Activated CD4-positive, alpha-beta T cell treated with anti-CD3 and anti-CD28 coated beads, Interleukin-2, amount 10 ng/mL, durations not matched to agents 7 days and 5 days (primary cell): Measurements from ENCODE around the gene GPR108. TPM values are rescaled to one million over a fixed set of nuclear protein-coding genes. Genes with fewer than 3 reads are reported as not detected.
"Not testable (repeated sequence)": the region's sequence is repeated elsewhere in the genome, so short reads cannot be mapped to it uniquely, and the experiment has no call there.

Experiments
- CTCF ChIA-PET: fragments of 350-600 bp; sonication (Branson Sonifier 250); formaldehyde crosslinking; loops from one replicate; lab custom pipeline; 2021; ENCODE audit warnings: antibody characterized with exemption; lab: Charles Lee
- POLR2A ChIA-PET: fragments of 350-600 bp; sonication (Branson Sonifier 250); formaldehyde crosslinking; loops from one replicate; lab custom pipeline; 2021; ENCODE audit warnings: antibody characterized with exemption; lab: Charles Lee
- DNase-seq: peaks from one replicate; pipeline ENCODE4 v3.0.0-alpha.2; 2020
- H3K27ac Mint-ChIP-seq: one replicate; pipeline ENCODE4 v1.8.0; 2021; ENCODE audit warnings: mild to moderate bottlenecking, moderate library complexity, mixed read lengths
- H3K27me3 Mint-ChIP-seq: one replicate; pipeline ENCODE4 v1.8.0; 2021; ENCODE audit warnings: mixed read lengths
- H3K36me3 Mint-ChIP-seq: one replicate; pipeline ENCODE4 v1.8.0; 2021; ENCODE audit warnings: low read depth, mixed read lengths
- H3K4me1 Mint-ChIP-seq: one replicate; pipeline ENCODE4 v1.8.0; 2021; ENCODE audit warnings: mixed read lengths
- H3K4me3 Mint-ChIP-seq: one replicate; pipeline ENCODE4 v1.8.0; 2021; ENCODE audit warnings: mild to moderate bottlenecking, moderate library complexity, mixed read lengths
- H3K9me3 Mint-ChIP-seq: one replicate; pipeline ENCODE4 v1.8.0; 2021; ENCODE audit warnings: mixed read lengths
- total RNA-seq, 2 experiments: library from RNA; stranded (reverse); gene quantifications; one replicate each; pipeline ENCODE4 v1.2.3, GENCODE V29; 2021

GPR108 gene
- total RNA-seq, 2 experiments from 2014 or later: 64.6 TPM

GRCh38 chr19:6769006-6769619 is 31.7 kb upstream of the GPR108 start:
- ChIA-PET POLR2A (no interaction called here), CTCF (interaction anchor here (1.1 to 4.3 kb wide), 5 partner anchors 10 to 94 kb away, joined by 3 to 13 read pairs (median 4); no protein-coding TSS in a partner anchor)
- Mint-ChIP-seq H3K4me3 (no peak overlapping the region), H3K4me1 (peaks cover 65% of the 10 kb centered on the region), H3K27ac (peak overlapping the region; percentile 68), H3K36me3 (peaks cover 10% of the 10 kb centered on the region), H3K9me3 (no peaks in the 10 kb centered on the region), H3K27me3 (no peaks in the 10 kb centered on the region)
- no peak for DNase-seq

DNA sequence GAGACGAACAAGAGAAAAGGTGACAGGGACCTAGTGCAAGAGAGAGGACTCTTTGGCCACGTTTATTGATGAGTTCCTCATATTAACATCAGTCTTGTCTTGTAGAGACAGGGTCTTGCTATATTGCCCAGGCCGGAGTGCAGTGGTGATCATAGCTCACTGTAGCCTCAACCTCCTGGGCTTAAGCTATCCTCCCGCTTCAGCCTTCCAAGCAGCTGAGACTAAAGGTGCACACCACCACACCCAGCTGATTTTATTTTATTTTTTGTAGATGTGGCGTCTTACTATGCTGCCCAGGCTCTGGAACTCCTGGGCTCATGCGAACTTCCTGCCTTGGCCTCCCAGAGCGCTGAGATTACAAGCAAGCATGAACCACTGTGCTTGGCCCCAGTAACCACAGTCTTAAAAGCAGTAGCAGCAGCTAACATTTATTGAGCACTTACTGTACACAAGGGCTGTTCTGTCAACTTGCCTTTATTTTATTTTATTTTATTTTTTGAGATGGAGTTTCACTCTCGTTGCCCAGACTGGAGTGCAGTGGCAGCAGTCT is 30.9 kb upstream of the GPR108 start:
- POLR2A ChIA-PET: no interaction called here
- CTCF ChIA-PET: interaction anchor here (0.9 to 4.3 kb wide), 5 partner anchors 11 to 95 kb away, joined by 3 to 13 read pairs (median 3); no protein-coding TSS in a partner anchor
- Mint-ChIP-seq H3K27me3 (no peaks in the 10 kb centered on the region), H3K27ac (peak overlapping the region; percentile 93), H3K4me1 (peaks cover 60% of the 10 kb centered on the region), H3K4me3 (peak overlapping the region; percentile 89), H3K36me3 (peaks cover 5% of the 10 kb centered on the region), H3K9me3 (no peaks in the 10 kb centered on the region)
- DNase-seq: peak; percentile 36

- Mint-ChIP-seq H3K36me3 (peaks cover 4% of the 10 kb centered on the region), H3K27ac (peak within 1 kb of the TSS; percentile 93), H3K4me3 (peak within 1 kb of the TSS; percentile 89), H3K4me1 (peaks cover 60% of the 10 kb centered on the region), H3K9me3 (no peaks in the 10 kb centered on the region), H3K27me3 (no peaks in the 10 kb centered on the region)
- ChIA-PET POLR2A (no interaction called here), CTCF (interaction anchor here (0.9 to 4.3 kb wide), 4 partner anchors 11 to 96 kb away, joined by 3 to 13 read pairs (median 3); no protein-coding TSS in a partner anchor)
- DNase-seq: peak; percentile 97
Observed at GRCh38 chr19:6767357-6768235, 30.2 kb upstream of the GPR108 start, which contains the start of gene SH2D3A. SH2D3A (minus strand) TSS chr19:6767435; CDS start chr19:6763748, 3,687 bp downstream.

GRCh38 chr19:6767081-6767356 is 29.6 kb upstream of the GPR108 start:
- Mint-ChIP-seq H3K9me3 (no peaks in the 10 kb centered on the region), H3K27me3 (no peaks in the 10 kb centered on the region), H3K27ac (peak overlapping the region; percentile 93), H3K4me1 (peaks cover 55% of the 10 kb centered on the region), H3K4me3 (peak overlapping the region; percentile 89), H3K36me3 (peaks cover 4% of the 10 kb centered on the region)
- POLR2A ChIA-PET: no interaction called here
- peak; percentile 72 for DNase-seq
- CTCF ChIA-PET: interaction anchor here (4.3 kb wide), 1 partner anchor 97 kb away, joined by 13 read pairs; no protein-coding TSS in a partner anchor

DNA sequence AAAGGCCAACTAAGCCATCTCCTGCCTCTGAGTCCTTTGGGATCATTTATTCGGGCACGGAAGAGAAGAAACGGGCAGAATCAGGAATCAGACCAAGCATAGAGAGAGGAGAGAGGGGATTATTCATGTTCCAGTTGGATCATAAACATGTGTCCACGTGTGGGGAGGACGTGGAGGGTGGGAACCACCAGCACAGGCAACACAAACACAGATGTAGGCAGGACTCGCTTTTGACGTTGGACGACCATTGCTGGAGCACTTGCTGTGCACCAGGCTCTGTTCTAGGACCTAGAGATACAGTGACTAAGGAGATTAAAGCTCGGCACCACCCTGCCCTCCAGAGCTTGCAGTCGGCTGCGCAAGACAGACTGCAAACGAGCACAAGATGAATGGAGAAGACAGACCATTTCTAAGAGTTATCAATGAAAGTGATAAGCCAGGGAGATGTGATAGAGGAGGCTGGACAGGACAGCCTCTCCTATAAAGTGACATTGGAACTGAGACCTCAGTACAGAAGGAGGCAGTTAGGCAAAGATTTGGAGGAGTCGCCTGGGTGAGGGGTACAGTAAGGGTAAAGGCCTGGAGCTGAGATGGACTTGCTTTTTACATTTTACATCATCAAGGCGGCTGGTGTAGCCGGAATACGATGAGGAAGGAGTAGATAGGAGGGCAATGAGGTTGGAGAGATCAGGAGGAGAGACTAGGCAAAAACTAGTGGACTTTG is 29.1 kb upstream of the GPR108 start:
- POLR2A ChIA-PET: no interaction called here
- DNase-seq: no peak
- H3K4me3 Mint-ChIP-seq: peak overlapping the region; percentile 89

GRCh38 chr19:6765738-6766356 is 28.5 kb upstream of the GPR108 start:
- H3K36me3 Mint-ChIP-seq: peaks cover 12% of the 10 kb centered on the region
- POLR2A ChIA-PET: no interaction called here
- peak overlapping the region; percentile 93 for H3K27ac Mint-ChIP-seq
- H3K4me3 Mint-ChIP-seq: peak overlapping the region; percentile 89
- H3K27me3 Mint-ChIP-seq: no peaks in the 10 kb centered on the region
- no peak for DNase-seq
- CTCF ChIA-PET: interaction anchor here (0.6 kb wide), 1 partner anchor 305 kb away, joined by 3 read pairs; no protein-coding TSS in a partner anchor
- peaks cover 46% of the 10 kb centered on the region for H3K4me1 Mint-ChIP-seq
- H3K9me3 Mint-ChIP-seq: no peaks in the 10 kb centered on the region

More for the DNA sequence above, 29.1 kb upstream of the GPR108 start:
- CTCF ChIA-PET: interaction anchor here (0.6 to 4.3 kb wide), 2 partner anchors 97 to 306 kb away, joined by 3 to 13 read pairs; no protein-coding TSS in a partner anchor
- Mint-ChIP-seq H3K27me3 (no peaks in the 10 kb centered on the region), H3K4me1 (peaks cover 50% of the 10 kb centered on the region), H3K9me3 (no peaks in the 10 kb centered on the region), H3K27ac (peak overlapping the region; percentile 93), H3K36me3 (peaks cover 5% of the 10 kb centered on the region)

DNA sequence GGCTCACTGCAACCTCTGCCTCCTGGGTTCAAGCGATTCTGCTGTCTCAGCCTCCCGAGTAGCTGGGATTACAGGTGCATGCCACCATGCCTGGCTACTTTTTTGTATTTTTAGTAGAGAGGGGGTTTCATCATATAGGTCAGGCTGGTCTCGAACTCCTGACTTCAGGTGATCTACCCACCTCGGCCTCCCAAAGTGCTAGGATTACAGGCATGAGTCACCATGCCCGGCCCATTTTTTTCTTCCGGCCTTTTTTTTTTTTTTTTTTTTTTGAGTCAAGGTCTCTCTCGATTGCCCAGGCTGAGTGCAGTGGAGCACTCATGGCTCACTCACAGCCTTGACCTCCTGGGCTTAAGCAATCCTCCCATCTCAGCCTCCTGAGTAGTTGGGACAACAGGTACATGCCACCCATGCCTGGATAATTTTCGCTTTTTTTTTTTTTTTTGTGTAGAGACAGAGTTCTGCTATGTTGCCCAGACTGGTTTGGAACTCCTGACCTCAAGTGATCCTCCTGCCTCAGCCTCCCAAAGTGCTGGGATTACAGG is 24.9 kb upstream of the GPR108 start:
- POLR2A ChIA-PET, DNase-seq, H3K4me3 Mint-ChIP-seq, H3K9me3 Mint-ChIP-seq, H3K27me3 Mint-ChIP-seq, H3K27ac Mint-ChIP-seq: not testable (repeated sequence)
- peaks cover 31% of the 10 kb centered on the region for H3K36me3 Mint-ChIP-seq
- CTCF ChIA-PET: interaction anchor here (0.6 kb wide), 1 partner anchor 117 kb away, joined by 5 read pairs; no protein-coding TSS in a partner anchor
- peaks cover 30% of the 10 kb centered on the region for H3K4me1 Mint-ChIP-seq

- H3K4me3 Mint-ChIP-seq: no peak overlapping the region
- H3K36me3 Mint-ChIP-seq: peaks cover 31% of the 10 kb centered on the region
- DNase-seq: no peak
- ChIA-PET POLR2A (no interaction called here), CTCF (interaction anchor here (1.1 to 1.4 kb wide), 4 partner anchors 10 to 25 kb away, joined by 3 to 4 read pairs (median 4); partner anchors contain the start of gene VAV1)
- no peaks in the 10 kb centered on the region for H3K9me3 Mint-ChIP-seq
- peaks cover 22% of the 10 kb centered on the region for H3K4me1 Mint-ChIP-seq
- H3K27ac Mint-ChIP-seq: no peak overlapping the region
- no peaks in the 10 kb centered on the region for H3K27me3 Mint-ChIP-seq
Observed at GRCh38 chr19:6761053-6761676, 23.8 kb upstream of the GPR108 start.

DNA sequence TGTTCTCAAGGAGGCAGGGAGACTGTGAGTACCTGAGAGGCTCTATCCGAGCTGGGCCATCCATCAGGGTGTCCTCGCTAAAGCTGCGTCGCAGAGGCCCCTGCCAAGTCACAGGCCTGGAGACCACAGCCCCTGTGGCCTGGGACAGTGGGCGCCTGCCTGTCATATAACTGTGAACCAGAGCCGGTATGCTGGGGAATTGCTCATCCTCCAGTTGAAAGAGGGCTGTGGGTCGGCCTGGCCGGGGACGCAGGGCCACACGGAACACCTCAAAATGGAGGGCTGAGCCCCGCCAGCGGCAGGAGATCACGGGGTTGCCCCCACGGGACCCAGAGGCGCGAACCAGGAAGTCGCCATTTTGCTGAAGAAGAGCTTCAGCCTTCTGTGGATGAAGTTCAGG is 23.2 kb upstream of the GPR108 start:
- Mint-ChIP-seq H3K4me3 (no peak overlapping the region), H3K27me3 (no peaks in the 10 kb centered on the region), H3K27ac (no peak overlapping the region), H3K9me3 (no peaks in the 10 kb centered on the region), H3K4me1 (peaks cover 17% of the 10 kb centered on the region), H3K36me3 (peaks cover 31% of the 10 kb centered on the region)
- no peak for DNase-seq
- POLR2A ChIA-PET: no interaction called here
- CTCF ChIA-PET: interaction anchor here (1.1 to 1.4 kb wide), 4 partner anchors 10 to 25 kb away, joined by 3 to 4 read pairs (median 4); no protein-coding TSS in a partner anchor

DNA sequence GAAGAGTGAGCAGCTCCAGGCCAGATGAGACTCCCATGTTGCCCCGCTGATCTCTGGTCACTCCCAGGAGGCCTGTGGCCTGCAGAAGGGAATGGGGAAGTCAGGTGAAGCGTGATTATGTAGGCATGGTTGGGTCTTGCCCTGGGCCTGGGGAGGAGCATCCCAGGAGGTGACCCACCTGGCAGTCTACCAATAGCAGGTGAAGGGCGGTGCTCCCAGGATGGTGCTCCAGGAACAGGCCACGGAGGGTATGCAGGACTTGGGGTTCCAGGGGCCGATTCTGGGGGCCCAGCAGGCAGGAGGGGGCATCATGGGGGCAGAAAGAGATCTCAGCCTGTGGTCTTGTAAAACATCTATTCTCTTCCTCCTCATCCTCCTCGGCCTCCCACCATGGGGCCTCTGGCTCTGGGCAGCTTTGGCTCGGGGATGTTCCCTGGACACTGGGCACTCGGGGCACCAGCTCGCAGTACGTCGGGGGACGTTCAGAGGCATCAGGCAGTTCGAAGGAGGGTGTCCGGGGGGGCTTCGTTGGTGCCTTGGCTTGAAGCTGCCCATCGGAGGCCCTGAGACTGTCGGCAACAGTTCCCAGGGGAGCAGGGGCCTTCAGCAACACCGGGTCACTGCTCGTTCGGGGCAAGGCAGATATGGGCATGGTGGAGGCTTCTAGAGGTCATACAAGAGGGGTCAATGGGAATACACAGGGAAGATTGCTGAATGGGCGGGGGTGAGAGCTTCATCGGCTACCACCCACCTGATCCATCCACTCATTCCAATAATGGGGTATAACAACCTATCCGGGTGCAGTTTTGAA is 17.5 kb upstream of the GPR108 start:
- Mint-ChIP-seq H3K27ac (peak overlapping the region; percentile 41), H3K4me3 (no peak overlapping the region), H3K27me3 (no peaks in the 10 kb centered on the region), H3K4me1 (peaks cover 22% of the 10 kb centered on the region), H3K9me3 (no peaks in the 10 kb centered on the region), H3K36me3 (peaks cover 39% of the 10 kb centered on the region)
- no peak for DNase-seq
- ChIA-PET CTCF (interaction anchor here (0.6 to 3.4 kb wide), 2 partner anchors 17 to 231 kb away, joined by 3 to 14 read pairs; partner anchors contain the start of gene GPR108), POLR2A (no interaction called here)
